HG02763 (cell line): ENCODE measurements around the gene PCCB.
"Not testable (repeated sequence)": the region's sequence is repeated elsewhere in the genome, so short reads cannot be mapped to it uniquely, and the experiment has no call there.

Experiments used
- ATAC-seq: cut with Tn5 transposase; IDR thresholded peaks from one replicate; pipeline ENCODE4 v1.9.1; 2021; ENCODE audit warnings: mild to moderate bottlenecking, moderate library complexity; ENCODE audit not compliant: unreplicated experiment

Gene PCCB

DNA sequence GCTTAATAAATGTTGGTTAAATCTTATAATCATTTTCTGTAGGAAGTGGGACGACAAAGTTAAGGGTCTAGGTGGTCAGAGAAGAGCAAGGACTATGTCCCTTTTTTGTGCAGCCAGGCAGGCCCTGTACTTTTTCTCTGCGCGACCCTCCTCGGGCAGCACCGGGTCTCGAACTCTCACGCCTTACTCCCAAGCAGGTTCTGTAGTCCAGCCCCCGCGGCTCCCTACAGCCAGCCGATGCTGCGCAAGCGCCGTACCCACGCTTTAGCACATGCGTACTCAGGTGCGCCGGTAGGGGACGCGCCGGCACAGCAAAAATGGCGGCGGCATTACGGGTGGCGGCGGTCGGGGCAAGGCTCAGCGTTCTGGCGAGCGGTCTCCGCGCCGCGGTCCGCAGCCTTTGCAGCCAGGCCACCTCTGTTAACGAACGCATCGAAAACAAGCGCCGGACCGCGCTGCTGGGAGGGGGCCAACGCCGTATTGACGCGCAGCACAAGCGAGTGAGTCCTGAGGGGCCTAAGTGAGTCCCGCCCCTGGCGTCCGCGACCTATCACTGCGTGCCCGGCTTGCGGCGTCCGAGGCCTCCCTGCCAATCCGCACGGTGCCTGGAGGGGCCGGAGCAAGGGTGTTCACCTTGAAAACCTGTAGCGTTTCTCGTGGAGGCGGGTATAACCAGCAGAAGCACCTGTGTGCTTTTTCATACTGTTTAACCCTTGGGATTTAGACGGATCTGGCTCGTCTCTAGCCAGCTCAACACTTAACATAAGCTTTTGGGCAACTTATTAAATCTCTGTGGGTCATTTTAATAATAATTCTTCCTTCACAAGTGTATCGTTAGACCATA, at the start of gene PCCB:
Gene PCCB (plus strand): TSS at position 282 of the 844 bp plus-strand sequence. CDS start 36 bp downstream, at position 318.
- ATAC-seq, result peak; percentile 98

DNA sequence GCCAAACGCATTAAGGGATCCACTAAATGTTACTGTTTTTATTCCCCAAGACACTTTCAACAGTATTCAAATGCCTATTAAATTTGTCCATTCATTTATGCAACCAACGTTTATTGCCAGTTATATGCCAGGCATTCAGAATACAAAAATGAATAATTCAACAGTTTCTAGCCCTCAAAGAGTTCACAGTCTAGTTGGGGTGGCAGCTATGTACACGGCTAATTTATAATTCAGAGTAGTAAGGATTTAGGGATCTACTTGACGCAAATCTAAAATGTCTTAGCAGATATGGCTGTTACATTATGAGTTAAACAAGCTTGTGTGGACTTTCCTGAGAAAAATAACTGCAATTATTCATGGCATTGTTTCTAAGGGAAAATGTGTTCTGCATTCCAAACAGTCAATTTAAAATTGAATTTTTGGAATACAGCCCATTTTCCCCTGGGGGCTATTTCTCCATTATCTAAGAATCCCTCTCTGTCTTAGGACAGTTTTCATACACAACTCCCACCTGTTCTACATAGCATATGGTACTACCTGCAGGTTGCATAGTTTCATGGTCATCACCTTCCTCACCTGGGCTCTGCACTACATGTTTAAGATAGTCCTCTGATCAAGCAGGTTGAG, 42.5 kb upstream of the PCCB start:
- ATAC-seq, result no peak

DNA sequence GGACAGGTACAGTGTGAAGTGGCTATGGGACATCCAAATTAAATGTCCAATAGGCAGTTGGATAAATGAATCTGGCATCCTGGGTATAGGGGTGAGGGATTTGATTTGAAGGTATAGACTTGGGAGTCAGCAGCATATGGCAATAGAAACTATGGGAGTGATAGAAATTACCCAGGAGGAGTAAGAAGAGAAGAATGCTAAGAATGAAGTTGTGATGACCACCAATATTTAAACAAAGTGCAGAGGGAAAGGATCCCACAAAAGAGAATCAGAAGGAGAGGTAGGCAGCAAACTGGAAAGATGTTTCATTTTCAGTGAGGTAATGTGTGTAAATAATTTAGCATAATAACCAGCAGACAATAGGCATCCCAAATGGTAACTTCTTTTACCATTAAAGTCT, 40.2 kb upstream of the PCCB start:
- no peak for ATAC-seq

DNA sequence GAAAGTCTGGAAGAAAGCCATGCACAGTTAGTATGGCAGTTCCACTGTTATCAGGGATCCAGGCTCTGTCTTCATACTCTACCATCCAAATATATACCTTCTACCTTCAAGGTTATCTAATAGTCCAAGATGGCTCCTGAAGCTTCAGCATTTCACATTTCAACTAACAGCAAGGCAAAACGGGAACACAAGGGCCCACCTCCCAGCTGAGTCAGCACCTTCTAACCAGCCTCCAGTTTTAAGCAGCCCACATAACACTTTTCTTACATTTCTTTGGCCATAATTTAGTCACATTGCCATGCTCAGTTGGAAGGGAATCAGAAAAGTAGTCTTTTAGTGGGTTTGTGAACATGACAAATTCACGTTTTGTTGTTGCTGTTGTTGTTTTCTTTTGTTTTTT, 38.6 kb upstream of the PCCB start:
- no peak for ATAC-seq

DNA sequence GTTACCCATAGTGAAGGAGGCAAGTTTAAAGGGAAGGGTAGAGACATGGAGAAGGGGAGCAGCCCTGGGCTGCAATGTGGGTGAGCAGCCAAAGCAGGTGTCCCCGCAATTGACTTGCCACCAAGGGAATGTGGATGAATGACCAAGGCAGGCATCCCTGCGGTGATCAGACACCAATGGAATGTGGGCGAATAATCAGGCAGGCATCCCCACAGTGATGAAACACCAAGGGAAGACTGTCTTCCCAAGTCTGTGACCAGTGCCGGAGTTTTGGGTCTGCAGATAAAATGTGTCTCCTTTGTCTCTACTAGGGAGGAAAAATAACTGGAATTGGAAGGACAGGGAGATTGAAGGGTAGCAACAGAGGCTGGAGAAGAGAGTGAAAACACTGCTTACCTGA, 27.4 kb upstream of the PCCB start:
- ATAC-seq, result not testable (repeated sequence)

DNA sequence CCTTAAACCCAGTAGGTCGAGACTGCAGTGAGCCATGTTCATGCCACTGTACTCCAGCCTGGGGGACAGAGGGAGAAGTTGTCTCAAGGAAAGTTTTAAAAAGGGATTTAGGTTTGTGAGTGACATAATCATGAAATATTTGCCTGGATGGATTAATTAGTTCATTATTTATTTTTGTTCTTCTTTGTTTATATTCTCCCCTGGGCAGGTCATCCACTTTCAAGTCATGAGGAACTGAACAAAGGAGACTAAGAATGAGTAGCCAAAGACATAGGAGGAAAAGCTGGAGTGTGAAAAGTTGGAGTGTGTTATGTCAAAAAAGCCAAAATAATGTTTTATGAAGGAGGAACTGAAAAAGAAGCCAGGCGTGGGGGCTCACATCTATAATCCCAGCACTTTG, 17.7 kb upstream of the PCCB start:
- ATAC-seq, result no peak

DNA sequence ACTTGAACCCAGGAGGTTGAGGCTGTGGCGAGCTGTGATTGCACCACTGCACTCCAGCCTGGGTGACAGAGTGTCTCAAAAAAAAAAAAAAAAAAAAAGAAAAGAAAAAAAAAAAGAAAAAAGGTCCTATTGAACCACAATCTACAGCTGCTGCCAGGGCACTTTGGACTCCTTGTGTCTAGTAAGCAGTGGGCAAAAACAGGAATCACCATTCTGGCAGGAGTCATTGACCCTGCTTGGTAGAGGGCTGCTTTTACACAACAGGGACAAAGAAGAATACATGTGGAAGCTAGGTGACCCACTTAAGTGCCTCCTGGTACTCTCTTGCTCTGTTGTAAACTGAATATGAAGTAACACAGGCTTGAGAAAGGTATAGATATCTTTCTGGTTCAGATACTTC, 14.6 kb upstream of the PCCB start:
- no peak for ATAC-seq

DNA sequence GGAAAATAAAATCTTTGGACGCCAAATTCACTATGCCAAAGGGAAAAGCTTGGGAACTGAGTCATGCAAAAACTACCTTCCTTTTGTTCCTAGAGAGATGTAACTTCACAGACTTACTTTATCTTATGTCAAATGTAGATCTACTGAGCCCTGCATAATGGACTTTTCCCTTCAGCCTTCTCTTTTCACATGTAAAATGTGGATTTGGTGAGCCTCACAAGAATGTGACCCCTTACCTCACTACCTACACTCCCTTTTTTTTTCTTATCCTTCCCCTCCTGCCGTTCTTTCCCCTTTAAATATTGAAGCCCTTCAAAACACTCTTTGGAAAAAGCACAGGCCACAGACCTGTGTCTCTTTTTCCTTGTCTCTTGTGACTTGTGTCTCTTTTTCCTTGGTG, 14.0 kb upstream of the PCCB start:
- ATAC-seq, result no peak

DNA sequence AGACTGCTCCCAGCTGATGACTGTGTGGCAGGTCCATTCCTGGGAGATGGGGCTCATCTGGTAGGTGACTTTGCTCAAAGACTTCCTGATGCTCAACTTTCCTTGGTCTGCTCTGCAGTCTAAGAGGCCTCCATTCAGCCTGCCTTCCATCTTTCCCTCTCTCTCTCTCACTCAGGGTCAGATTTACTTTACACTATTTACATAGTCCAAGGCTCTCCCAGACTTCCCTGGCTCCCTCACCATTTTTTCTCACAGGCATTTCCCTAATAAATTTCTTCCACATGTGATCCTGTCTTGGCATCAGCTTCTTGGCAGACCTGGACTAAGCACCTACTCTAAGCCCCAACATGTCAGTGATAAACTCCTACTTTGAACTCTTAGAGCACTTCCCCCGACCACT, 13.0 kb upstream of the PCCB start:
- no peak for ATAC-seq

DNA sequence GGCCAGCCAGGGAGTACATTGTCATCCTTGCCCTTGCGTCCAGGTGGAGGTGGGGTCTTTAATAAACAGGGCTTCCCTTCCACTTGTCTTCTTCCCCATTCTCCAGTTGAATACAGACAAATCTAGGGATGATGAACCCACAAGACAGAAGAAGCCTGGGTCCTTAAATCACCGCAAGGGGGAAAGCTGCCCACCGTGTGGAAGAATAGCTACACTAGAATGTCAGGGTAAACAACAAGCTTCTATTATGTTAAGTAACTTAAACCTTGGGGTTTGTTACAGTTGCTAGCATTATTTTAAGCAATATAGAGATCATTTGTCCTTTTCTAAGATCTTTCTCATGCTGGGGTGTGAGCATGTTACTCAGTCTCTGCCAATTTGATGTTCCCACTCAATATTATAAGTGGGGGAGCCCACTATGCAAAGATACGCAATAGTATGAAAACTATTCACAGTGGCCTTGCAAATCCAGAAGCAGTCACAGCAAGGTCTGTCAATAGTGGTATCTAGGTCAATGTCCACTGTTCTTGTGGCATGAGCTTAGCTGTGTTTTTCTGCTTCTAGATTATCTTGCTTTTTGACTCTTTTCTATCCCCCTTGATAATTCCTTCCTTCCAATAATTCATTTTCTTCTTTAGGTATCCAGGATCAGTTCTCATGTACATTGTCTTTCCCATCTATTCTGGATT, 12.0 kb upstream of the PCCB start:
- no peak for ATAC-seq

DNA sequence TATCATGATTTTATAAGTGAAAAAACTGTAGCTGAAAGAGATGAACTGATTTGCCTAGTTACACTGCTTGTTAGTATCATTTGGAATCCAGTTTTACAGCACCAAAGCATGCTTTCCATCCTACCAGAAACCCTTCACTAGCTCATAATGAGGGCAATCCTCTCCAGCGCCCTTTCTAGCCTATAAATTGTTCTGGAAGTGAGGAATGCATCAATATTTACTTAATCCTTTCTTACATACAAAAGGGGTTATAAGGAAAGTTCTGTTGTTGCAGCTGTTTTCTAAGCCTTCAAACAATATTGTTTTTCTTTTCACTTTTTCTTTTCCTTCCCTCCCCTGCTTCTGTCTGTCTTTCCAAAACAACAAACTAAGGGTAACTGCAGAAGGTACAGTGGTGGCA, 11.0 kb upstream of the PCCB start:
- ATAC-seq, result no peak

DNA sequence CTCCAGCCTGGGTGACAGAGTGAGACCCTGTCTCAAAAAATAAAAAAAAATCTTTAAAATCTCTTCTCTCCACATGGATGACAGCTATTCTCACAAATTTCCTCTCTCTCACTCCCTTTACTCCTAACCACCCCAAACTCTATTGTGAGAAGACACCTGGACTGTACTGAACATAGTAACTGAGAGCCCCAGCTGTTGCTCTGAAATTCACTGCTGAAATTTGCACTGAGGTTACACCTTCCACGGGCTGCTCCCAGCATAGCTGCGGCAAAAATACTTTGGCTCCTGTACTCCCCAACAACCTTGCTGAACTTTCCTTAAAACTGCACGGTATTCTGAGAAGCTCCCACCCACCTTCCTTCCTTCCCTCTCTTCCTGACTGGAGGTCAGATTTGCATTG, 4.4 kb upstream of the PCCB start:
- ATAC-seq, result no peak

DNA sequence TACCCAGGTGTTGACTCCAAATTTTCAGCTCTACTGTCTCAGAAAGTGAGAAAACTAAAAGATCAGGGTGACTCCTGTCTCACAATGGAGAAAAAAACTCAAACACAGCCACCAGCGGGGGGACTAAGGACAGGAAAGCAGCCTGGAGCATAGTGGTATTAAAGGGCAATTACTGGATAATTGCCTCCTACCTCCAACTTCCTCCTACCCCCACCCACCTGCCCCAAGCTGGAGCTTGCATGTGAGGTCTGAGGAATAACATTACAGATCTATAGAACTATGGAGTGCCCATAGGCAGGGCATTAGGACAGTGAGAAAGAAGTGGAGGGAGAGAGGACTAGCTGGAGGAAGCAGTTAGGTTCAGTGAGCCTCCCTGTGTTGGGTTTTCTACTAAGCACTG, 2.7 kb upstream of the PCCB start:
- ATAC-seq, result no peak

DNA sequence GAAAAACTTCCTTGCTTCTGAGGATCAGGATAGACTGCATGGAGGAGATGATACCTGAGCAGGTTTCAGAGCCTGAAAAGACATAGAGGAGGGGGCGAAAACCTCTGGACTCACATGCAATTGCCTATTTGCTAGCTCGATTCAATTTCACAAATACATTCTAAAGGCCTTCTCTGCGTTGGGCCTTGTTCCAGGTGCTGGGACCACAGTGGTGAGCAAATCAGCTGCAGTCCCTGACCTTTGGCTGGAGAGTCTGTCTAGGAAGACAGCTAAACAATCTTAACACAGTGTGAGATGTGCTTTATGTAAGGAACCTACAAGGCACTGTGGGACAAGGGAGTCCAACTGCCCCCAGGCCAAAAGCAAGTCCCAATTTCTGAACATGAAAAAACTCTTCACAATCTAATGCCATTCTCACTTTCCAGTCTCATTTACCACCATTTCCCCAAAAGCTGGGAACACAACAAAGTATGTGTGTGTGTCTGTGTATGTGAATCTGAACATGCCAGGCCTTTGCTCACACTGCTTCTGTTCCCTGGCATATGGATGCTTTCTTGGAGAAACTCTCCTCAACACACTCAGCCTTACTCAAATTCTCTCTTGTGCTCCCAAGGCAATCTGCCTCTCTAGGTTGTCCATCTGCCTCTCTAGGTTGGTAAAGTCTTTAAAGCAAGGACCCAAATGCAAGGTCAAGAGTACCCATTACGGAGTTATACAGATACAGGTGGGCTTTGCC, 2.1 kb upstream of the PCCB start:
- no peak for ATAC-seq

DNA sequence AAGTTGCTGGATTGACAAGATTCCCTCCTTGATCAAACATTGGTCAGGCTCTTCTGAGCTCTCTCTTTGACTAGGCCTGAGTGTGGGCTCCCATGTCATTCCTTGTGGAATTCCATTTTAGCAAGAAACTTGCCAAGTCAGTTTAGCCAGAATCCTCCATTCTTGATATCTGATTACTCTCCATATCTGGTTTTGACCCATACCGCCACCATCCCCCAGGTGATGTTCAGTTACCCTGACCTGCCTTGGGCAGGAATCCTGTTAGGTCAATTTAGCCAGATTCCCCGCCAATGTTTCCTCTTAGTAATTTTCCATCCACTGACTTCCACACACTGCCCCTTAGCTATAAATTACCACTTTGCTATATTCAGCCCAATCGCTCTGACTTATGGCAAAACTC, 1.0 kb upstream of the PCCB start:
- ATAC-seq, result no peak

DNA sequence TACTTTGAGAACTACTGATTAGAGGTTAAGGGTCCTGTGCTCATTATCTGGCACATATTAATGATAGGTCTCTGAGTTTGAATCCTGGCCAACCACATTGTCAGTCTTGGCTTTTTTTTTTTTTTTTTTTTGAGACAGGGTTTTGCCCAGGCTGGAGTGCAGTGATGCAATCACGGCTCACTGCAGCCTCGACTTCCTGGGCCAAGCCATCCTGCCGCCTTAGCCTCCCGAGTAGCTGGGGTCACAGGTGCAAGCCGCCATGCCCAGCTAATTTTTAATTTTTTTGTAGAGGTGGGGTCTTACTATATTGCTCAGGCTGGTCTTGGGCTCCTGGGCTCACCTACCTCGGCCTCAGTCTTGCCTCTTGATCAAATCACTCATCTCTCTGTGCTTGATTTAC, 547 bp upstream of the PCCB start:
- no peak for ATAC-seq

DNA sequence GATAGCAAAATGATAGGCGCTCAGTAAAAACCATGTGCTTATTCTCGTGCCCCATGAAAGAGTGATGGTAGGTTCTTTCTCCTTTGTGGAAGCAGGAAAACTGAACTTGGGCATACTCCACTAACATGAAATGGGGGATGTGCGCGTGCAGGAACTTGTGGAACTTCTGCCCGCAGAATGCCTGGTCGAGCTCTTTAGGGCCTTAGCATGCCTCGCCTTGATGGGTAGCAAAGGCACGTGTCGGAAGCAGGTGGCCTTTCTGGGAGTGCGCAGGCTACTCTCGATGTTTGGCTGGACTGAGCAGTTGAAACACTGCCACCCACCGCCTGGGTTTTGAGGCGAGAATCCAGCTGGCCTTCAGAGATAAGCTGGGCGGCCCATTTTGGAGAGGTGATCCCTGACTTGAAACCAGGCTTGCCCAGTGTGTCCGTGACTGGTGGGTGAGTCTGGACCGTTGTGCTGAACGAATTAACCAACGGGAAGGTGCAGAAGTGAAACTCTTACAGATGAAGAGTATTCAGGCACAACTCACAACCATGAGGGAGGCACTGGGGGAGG, 842 bp downstream of the PCCB start:
- no peak for ATAC-seq

DNA sequence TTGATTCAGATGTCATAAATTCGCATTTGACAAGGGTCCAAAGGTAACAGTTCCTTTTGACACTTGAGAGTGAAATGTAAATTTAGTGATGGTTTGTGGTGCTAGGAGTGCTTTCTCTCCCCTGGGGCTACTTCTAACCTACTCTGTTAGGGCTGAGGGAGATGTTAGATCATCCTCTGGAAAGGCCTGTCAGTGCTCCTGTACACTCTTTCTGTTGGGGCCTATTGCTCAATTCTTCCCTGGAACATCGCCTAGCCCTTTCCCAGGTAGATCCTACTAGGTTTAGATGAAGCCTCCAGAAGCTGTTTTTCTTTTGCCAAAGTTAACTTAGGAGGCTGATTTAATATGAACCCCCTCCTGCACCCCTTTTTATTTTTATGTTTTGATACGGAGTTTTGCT, 1.4 kb downstream of the PCCB start:
- ATAC-seq, result no peak

DNA sequence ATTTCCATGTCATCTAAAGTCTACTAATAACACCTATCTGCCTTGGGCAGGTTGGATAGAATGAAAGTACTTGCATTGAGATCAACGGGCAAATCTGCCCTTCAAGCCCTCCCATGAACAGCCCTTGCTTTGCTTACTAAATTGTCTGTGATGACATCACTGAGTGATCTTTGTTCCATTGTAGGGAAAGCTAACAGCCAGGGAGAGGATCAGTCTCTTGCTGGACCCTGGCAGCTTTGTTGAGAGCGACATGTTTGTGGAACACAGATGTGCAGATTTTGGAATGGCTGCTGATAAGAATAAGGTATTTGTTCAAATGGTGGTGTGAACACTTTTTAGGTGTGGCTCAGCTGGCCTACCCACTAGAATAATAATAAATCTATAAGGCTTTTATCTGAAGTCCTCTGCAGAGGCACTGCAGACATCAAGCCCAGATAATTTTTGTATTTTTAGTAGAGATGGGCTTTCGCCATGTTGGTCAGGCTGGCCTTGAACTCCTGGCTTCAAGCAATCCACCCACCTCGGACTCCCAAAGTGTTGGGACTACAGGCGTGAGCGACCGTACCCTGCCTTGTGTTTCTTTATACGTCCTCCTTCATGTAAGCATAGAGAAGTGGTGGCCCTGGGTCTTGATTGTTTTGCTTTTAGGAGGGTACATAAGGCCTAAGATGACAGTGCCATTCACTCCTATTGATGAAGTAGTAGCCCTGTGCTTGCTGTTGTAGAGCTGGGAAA, 5.7 kb downstream of the PCCB start:
- no peak for ATAC-seq

DNA sequence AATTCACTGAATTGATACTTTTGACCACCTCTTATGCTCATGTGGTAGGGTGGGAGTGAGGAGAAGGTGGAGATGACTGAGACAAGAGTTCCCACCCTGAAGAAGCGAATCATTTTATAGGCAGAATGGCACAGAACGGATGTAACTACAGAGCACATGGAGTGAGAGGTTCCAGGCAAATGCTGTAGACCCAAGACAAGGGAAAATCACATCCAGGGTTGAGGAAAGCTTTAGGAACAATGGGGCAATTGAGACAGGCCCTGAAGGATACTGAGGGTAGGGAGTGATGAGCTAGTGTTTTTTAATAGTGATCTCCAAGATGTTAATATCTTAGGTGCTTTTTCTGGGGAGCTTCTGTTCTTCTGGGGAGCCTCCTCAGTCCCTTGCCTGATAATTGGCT, 8.1 kb downstream of the PCCB start:
- no peak for ATAC-seq
